Loucy (cell line): ENCODE measurements around the gene EXOG.

Experiments used
- H2AFZ ChIP-seq: fragments of 200-600 bp; sonication (generic); 2 replicates; pipeline ENCODE4 v1.6.0; 2016; ENCODE audit warnings: antibody characterized with exemption, mild to moderate bottlenecking, low read length, moderate library complexity
- H3F3A ChIP-seq: fragments of 200-600 bp; 2 replicates; pipeline ENCODE4 v1.6.0; 2016; ENCODE audit warnings: antibody characterized with exemption, low read depth, mild to moderate bottlenecking
- H3K27me3 ChIP-seq: fragments of 200-600 bp; sonication (generic); 2 replicates; pipeline ENCODE4 v1.6.1; 2014; ENCODE audit warnings: low read length, mild to moderate bottlenecking; ENCODE audit not compliant: insufficient read depth, poor library complexity, severe bottlenecking
- H3K36me3 ChIP-seq: fragments of 200-600 bp; sonication (generic); 2 replicates; pipeline ENCODE4 v1.6.1; 2016; ENCODE audit warnings: low read length; ENCODE audit not compliant: insufficient read depth
- H3K4me1 ChIP-seq: fragments of 200-600 bp; sonication (generic); 2 replicates; pipeline ENCODE4 v1.5.1; 2014; ENCODE audit warnings: low read length, mild to moderate bottlenecking; ENCODE audit not compliant: insufficient read depth, poor library complexity, severe bottlenecking
- H3K4me2 ChIP-seq: fragments of 200-600 bp; sonication (generic); 2 replicates; pipeline ENCODE4 v1.6.0; 2014; ENCODE audit warnings: antibody characterized with exemption, low read length, low read depth, mild to moderate bottlenecking; ENCODE audit not compliant: poor library complexity, severe bottlenecking
- H3K4me3 ChIP-seq: fragments of 200-600 bp; sonication (generic); 2 replicates; pipeline ENCODE4 v1.5.1; 2014; ENCODE audit warnings: low read length, mild to moderate bottlenecking, mixed read lengths; ENCODE audit not compliant: poor library complexity, severe bottlenecking
- H3K79me2 ChIP-seq: fragments of 200-600 bp; sonication (generic); 2 replicates; pipeline ENCODE4 v1.6.1; 2014; ENCODE audit warnings: low read length; ENCODE audit not compliant: insufficient read depth
- H3K9ac ChIP-seq: fragments of 200-600 bp; sonication (generic); 2 replicates; pipeline ENCODE4 v1.6.0; 2014; ENCODE audit warnings: mild to moderate bottlenecking, low read depth, low read length, moderate library complexity; ENCODE audit not compliant: poor library complexity, severe bottlenecking
- H3K9me2 ChIP-seq: fragments of 200-600 bp; sonication (generic); replicated peaks from 2 replicates; pipeline ENCODE4 v1.6.1; 2016; ENCODE audit warnings: low read depth, low read length, mixed read lengths
- H3K9me3 ChIP-seq: fragments of 200-600 bp; sonication (generic); 2 replicates; pipeline ENCODE4 v1.6.1; 2014; ENCODE audit warnings: mild to moderate bottlenecking, antibody characterized with exemption, low read length, low read depth; ENCODE audit not compliant: insufficient read depth
- H4K20me1 ChIP-seq: fragments of 200-600 bp; sonication (generic); 2 replicates; pipeline ENCODE4 v1.6.0; 2014; ENCODE audit warnings: antibody characterized with exemption, low read length, mild to moderate bottlenecking; ENCODE audit not compliant: insufficient read depth, poor library complexity, severe bottlenecking
- EZH2phosphoT487 ChIP-seq: fragments of 200-600 bp; IDR thresholded peaks from 2 replicates; pipeline ENCODE4 v1.6.1; 2018; ENCODE audit warnings: antibody characterized with exemption, mild to moderate bottlenecking, moderate library complexity, borderline replicate concordance
- TF ChIP-seq, protein P1 (sequence below): fragments of 200-600 bp; sonication (generic); conservative IDR thresholded peaks from 2 replicates; pipeline ENCODE4 v1.5.1; 2014; ENCODE audit warnings: mild to moderate bottlenecking, antibody characterized with exemption, low read length

The EXOG gene

GRCh38 chr3:38556640-38557358 lies 60.7 kb downstream of the EXOG start:
- Histone ChIP-seq H3K9me2 (no peaks in the 10 kb centered on the region), H2AFZ (no peak overlapping the region), H4K20me1 (no peaks in the 10 kb centered on the region), H3K9me3 (no peaks in the 10 kb centered on the region), H3K27me3 (no peaks in the 10 kb centered on the region), H3K4me3 (no peak overlapping the region), H3K9ac (no peak overlapping the region), H3K4me2 (no peak overlapping the region), H3K79me2 (no peaks in the 10 kb centered on the region), H3K4me1 (no peaks in the 10 kb centered on the region), H3F3A (no peaks in the 10 kb centered on the region), H3K36me3 (no peaks in the 10 kb centered on the region)
- TF ChIP-seq EZH2phosphoT487, result no peak
- TF ChIP-seq, protein P1, sequence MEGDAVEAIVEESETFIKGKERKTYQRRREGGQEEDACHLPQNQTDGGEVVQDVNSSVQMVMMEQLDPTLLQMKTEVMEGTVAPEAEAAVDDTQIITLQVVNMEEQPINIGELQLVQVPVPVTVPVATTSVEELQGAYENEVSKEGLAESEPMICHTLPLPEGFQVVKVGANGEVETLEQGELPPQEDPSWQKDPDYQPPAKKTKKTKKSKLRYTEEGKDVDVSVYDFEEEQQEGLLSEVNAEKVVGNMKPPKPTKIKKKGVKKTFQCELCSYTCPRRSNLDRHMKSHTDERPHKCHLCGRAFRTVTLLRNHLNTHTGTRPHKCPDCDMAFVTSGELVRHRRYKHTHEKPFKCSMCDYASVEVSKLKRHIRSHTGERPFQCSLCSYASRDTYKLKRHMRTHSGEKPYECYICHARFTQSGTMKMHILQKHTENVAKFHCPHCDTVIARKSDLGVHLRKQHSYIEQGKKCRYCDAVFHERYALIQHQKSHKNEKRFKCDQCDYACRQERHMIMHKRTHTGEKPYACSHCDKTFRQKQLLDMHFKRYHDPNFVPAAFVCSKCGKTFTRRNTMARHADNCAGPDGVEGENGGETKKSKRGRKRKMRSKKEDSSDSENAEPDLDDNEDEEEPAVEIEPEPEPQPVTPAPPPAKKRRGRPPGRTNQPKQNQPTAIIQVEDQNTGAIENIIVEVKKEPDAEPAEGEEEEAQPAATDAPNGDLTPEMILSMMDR, result no peak

DNA sequence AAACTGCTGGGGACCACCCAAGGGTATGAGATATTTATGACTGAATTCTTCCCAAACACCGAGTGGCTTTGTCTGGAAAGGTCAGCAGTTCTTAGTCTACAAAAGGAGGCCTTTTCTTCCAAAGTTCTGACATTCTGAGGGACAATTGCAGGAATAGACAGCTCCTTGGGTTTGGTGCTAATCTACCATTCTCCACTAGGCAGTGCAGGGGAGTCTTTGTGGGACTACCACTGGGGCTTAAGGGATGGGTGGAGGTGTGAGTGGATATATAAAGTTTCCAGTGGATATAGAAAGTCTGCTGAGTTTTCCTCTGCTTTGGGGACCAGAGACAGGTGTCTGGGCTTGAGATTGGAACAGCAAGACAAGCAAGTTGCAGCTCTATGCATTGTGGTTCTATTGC lies 62.7 kb downstream of the EXOG start:
- H3K9me2 ChIP-seq, result no peaks in the 10 kb centered on the region
- no peaks in the 10 kb centered on the region for H3K9me3 ChIP-seq
- TF ChIP-seq, protein P1, result peak; percentile 17
- no peak for TF ChIP-seq EZH2phosphoT487
- H3F3A ChIP-seq, result no peaks in the 10 kb centered on the region
- no peak overlapping the region for H3K4me3 ChIP-seq
- H3K36me3 ChIP-seq, result no peaks in the 10 kb centered on the region
- no peak overlapping the region for H2AFZ ChIP-seq
- H3K9ac ChIP-seq, result no peak overlapping the region
- no peaks in the 10 kb centered on the region for H3K79me2 ChIP-seq
- H4K20me1 ChIP-seq, result no peaks in the 10 kb centered on the region
- no peaks in the 10 kb centered on the region for H3K4me1 ChIP-seq
- H3K27me3 ChIP-seq, result no peaks in the 10 kb centered on the region
- no peak overlapping the region for H3K4me2 ChIP-seq

DNA sequence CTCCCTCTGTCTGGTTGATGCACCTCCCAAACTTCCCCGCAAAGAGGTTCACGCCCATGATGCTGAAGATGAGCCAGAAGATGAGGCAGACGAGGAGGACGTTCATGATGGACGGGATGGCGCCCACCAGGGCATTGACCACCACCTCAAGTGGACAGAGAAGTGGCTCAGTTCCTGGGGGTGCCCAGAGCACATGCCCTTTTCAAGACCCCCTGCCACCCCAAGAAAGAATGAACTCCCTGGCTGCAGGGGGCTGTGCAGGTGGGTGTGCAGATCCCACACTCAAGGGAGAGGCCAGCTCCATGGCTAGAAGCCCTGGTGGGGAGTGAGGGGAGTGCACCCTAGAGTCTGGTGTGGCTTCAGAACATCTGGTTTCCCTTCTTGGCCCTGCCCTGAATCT lies 64.1 kb downstream of the EXOG start:
- no peak overlapping the region for H3K9ac ChIP-seq
- H3K79me2 ChIP-seq, result no peaks in the 10 kb centered on the region
- H3K36me3 ChIP-seq, result no peaks in the 10 kb centered on the region
- no peaks in the 10 kb centered on the region for H3F3A ChIP-seq
- no peaks in the 10 kb centered on the region for H3K4me1 ChIP-seq
- TF ChIP-seq EZH2phosphoT487, result no peak
- TF ChIP-seq, protein P1, result no peak
- H3K9me3 ChIP-seq, result no peaks in the 10 kb centered on the region
- H3K9me2 ChIP-seq, result no peaks in the 10 kb centered on the region
- H2AFZ ChIP-seq, result no peak overlapping the region
- H3K4me2 ChIP-seq, result no peak overlapping the region
- H4K20me1 ChIP-seq, result no peaks in the 10 kb centered on the region
- H3K4me3 ChIP-seq, result no peak overlapping the region
- H3K27me3 ChIP-seq, result no peaks in the 10 kb centered on the region
